HEK293 (cell line): ENCODE results near the gene POT1.

ENCODE experiments used
- CTCF ChIA-PET: fragments of 350-600 bp; formaldehyde crosslinking; extraction: SDS; loops from one replicate; lab custom pipeline; 2021; ENCODE audit warnings: antibody characterized with exemption; lab: Yijun Ruan, JAX
- POLR2A ChIA-PET: fragments of 300-600 bp; formaldehyde crosslinking; extraction: SDS; loops from one replicate; lab custom pipeline; 2020; ENCODE audit warnings: antibody characterized with exemption, inconsistent platforms; lab: Yijun Ruan, JAX
- H3K27ac ChIP-seq: fragments of 200-500 bp; sonication (Bioruptor generic); 2 replicates; pipeline ENCODE4 v1.5.1; 2014; ENCODE audit warnings: low read depth, low read length, control low read depth, inconsistent platforms; ENCODE audit errors: extremely low read depth
- H3K36me3 ChIP-seq, 2 experiments: fragments of 200-500 bp in 1 of 2; sonication (Bioruptor generic) in 1 of 2; 1 replicate in 1 of 2; 2 replicates in 1 of 2; pipeline ENCODE4 v1.5.1; 2014 to 2017; ENCODE audit warnings: inconsistent platforms in 2 of 2, low read length in 2 of 2; ENCODE audit not compliant: control insufficient read depth in 2 of 2, insufficient read depth in 1 of 2
- H3K4me1 ChIP-seq: fragments of 200-500 bp; sonication (Bioruptor generic); 2 replicates; pipeline ENCODE4 v1.5.1; 2014; ENCODE audit warnings: mild to moderate bottlenecking, low read length, inconsistent platforms; ENCODE audit not compliant: control insufficient read depth, insufficient read depth
- H3K4me3 ChIP-seq: 2 replicates; pipeline ENCODE4 v1.5.1; 2011; ENCODE audit warnings: low read depth, mild to moderate bottlenecking, control low read depth, low read length, moderate library complexity
- H3K9me3 ChIP-seq: fragments of 200-500 bp; sonication (Bioruptor generic); 2 replicates; pipeline ENCODE4 v1.5.1; 2014; ENCODE audit warnings: low read depth, low read length, inconsistent platforms; ENCODE audit not compliant: control insufficient read depth, insufficient read depth
- EGR2 ChIP-seq: fragments of 450-650 bp; formaldehyde crosslinking; IDR thresholded peaks from 2 replicates; pipeline ENCODE4 v1.5.1; 2016; ENCODE audit warnings: low read depth, missing biosample characterization, missing genetic modification characterization
- GLIS1 ChIP-seq: fragments of 450-650 bp; formaldehyde crosslinking; IDR thresholded peaks from 2 replicates; pipeline ENCODE4 v1.5.1; 2016; ENCODE audit warnings: missing biosample characterization, missing genetic modification characterization
- HOXA7 ChIP-seq: sonication (generic); formaldehyde crosslinking; IDR thresholded peaks from 2 replicates; pipeline ENCODE4 v1.8.1; 2022; ENCODE audit warnings: missing genetic modification reagents, borderline replicate concordance
- MYNN ChIP-seq: fragments of 450-650 bp; formaldehyde crosslinking; IDR thresholded peaks from 2 replicates; pipeline ENCODE4 v1.5.1; 2016; ENCODE audit warnings: missing biosample characterization, missing genetic modification characterization, borderline replicate concordance
- TRIM28 ChIP-seq: IDR thresholded peaks from 2 replicates; pipeline ENCODE4 v1.6.1; 2011; ENCODE audit warnings: low read length, control low read depth, borderline replicate concordance
- ZEB2 ChIP-seq: fragments of 450-650 bp; formaldehyde crosslinking; IDR thresholded peaks from 2 replicates; pipeline ENCODE4 v1.5.1; 2016; ENCODE audit warnings: missing biosample characterization, missing genetic modification characterization
- ZFP3 ChIP-seq: fragments of 450-650 bp; formaldehyde crosslinking; IDR thresholded peaks from 2 replicates; pipeline ENCODE4 v1.5.1; 2016; ENCODE audit warnings: low read depth, missing biosample characterization, missing genetic modification characterization
- ZFP41 ChIP-seq: fragments of 450-650 bp; formaldehyde crosslinking; IDR thresholded peaks from 2 replicates; pipeline ENCODE4 v1.5.1; 2016; ENCODE audit warnings: missing biosample characterization, missing genetic modification characterization, borderline replicate concordance
- ZNF132 ChIP-seq: fragments of 450-650 bp; formaldehyde crosslinking; IDR thresholded peaks from 2 replicates; pipeline ENCODE4 v1.5.1; 2017; ENCODE audit warnings: missing biosample characterization, missing genetic modification characterization, borderline replicate concordance
- ZNF157 ChIP-seq: fragments of 450-650 bp; formaldehyde crosslinking; IDR thresholded peaks from 2 replicates; pipeline ENCODE4 v1.5.1; 2016; ENCODE audit warnings: missing biosample characterization, missing genetic modification characterization
- ZNF19 ChIP-seq: fragments of 450-650 bp; formaldehyde crosslinking; IDR thresholded peaks from 2 replicates; pipeline ENCODE4; 2016; ENCODE audit warnings: missing biosample characterization, missing genetic modification characterization, low read depth
- ZNF416 ChIP-seq: fragments of 450-650 bp; formaldehyde crosslinking; IDR thresholded peaks from 2 replicates; pipeline ENCODE4 v1.5.1; 2016; ENCODE audit warnings: missing biosample characterization, missing genetic modification characterization
- ZNF473 ChIP-seq: fragments of 450-650 bp; formaldehyde crosslinking; IDR thresholded peaks from 2 replicates; pipeline ENCODE4 v1.5.1; 2017; ENCODE audit warnings: missing biosample characterization, missing genetic modification characterization
- ZNF571 ChIP-seq: fragments of 450-650 bp; formaldehyde crosslinking; IDR thresholded peaks from 2 replicates; pipeline ENCODE4 v1.5.0; 2017; ENCODE audit warnings: missing biosample characterization, missing genetic modification characterization
- ZNF585B ChIP-seq: fragments of 450-650 bp; formaldehyde crosslinking; IDR thresholded peaks from 2 replicates; pipeline ENCODE4 v1.5.1; 2016; ENCODE audit warnings: missing biosample characterization, missing genetic modification characterization
- TF ChIP-seq, protein P1 (sequence below): fragments of 450-650 bp; formaldehyde crosslinking; IDR thresholded peaks from 2 replicates; pipeline ENCODE4 v1.5.1; 2016; ENCODE audit warnings: missing biosample characterization, missing genetic modification characterization
- TF ChIP-seq, protein P2 (sequence below): IDR thresholded peaks from 2 replicates; pipeline ENCODE4 v1.6.1; 2011; ENCODE audit warnings: mild to moderate bottlenecking, low read depth, low read length, borderline replicate concordance
- TF ChIP-seq, protein P3 (sequence below): fragments of 450-650 bp; formaldehyde crosslinking; IDR thresholded peaks from 2 replicates; pipeline ENCODE4 v1.5.1; 2016; ENCODE audit warnings: missing biosample characterization, missing genetic modification characterization, low read depth
- TF ChIP-seq, protein P4 (sequence below): fragments of 450-650 bp; formaldehyde crosslinking; IDR thresholded peaks from 2 replicates; pipeline ENCODE4 v1.5.1; 2016; ENCODE audit warnings: missing biosample characterization, missing genetic modification characterization
- TF ChIP-seq, protein P5 (sequence below): fragments of 450-650 bp; formaldehyde crosslinking; IDR thresholded peaks from 2 replicates; pipeline ENCODE4 v1.5.1; 2016; ENCODE audit warnings: missing biosample characterization, missing genetic modification characterization

Gene POT1

DNA sequence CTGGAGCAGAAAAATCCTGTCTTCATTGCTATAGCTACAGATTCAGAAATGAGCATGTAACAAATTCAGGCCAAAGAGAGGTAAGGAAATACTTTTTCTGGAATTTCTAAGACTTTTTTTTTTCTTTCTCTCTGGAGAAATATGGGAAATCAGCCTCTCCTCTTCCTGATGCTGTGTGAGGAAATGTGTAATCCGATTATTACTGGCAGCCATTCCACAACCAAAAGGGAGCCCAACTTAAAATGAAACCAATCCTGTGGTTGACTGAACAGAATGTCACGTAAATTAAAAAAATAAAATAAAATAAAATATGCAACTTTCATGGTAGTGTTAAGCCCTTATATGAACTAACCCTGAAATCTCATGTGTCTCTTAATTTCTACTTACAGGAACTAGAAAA is 10.7 kb upstream of the POT1 start (continued):
- TF ChIP-seq, protein P1, sequence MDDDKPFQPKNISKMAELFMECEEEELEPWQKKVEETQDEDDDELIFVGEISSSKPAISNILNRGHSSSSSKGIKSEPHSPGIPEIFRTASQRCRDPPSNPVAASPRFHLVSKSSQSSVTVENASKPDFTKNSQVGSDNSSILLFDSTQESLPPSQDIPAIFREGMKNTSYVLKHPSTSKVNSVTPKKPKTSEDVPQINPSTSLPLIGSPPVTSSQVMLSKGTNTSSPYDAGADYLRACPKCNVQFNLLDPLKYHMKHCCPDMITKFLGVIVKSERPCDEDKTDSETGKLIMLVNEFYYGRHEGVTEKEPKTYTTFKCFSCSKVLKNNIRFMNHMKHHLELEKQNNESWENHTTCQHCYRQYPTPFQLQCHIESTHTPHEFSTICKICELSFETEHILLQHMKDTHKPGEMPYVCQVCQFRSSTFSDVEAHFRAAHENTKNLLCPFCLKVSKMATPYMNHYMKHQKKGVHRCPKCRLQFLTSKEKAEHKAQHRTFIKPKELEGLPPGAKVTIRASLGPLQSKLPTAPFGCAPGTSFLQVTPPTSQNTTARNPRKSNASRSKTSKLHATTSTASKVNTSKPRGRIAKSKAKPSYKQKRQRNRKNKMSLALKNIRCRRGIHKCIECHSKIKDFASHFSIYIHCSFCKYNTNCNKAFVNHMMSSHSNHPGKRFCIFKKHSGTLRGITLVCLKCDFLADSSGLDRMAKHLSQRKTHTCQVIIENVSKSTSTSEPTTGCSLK (tag by site-specific recombination) = no peak
- TF ChIP-seq ZFP41 (tag by site-specific recombination) (no peak), HOXA7 (CRISPR knock-in tag) (no peak), EGR2 (tag by site-specific recombination) (no peak)
- TF ChIP-seq, all 188 proteins: peak for 0

DNA sequence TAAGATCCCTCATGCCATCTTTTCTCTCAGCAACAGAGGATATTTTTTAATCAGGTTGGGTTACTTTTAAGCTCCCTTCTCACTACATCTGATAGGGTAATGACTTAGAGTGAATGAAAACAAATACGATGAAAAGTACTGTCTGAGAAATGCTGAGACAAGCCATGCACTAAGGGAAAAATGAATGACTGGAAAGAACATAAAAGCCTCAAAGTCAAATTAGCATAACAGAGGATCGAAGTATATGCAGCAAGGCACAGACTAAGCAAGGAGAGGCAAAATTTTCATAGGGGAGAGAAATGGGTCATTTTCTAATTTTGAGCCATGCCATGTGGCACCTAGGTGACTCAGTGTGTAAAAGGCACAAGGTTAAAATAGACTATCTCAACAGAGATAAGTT is 8.5 kb upstream of the POT1 start:
- TF ChIP-seq, protein P2, sequence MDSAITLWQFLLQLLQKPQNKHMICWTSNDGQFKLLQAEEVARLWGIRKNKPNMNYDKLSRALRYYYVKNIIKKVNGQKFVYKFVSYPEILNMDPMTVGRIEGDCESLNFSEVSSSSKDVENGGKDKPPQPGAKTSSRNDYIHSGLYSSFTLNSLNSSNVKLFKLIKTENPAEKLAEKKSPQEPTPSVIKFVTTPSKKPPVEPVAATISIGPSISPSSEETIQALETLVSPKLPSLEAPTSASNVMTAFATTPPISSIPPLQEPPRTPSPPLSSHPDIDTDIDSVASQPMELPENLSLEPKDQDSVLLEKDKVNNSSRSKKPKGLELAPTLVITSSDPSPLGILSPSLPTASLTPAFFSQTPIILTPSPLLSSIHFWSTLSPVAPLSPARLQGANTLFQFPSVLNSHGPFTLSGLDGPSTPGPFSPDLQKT = no peak
- TF ChIP-seq ZNF19 (no peak), ZFP3 (no peak)
- Histone ChIP-seq H3K4me1 (no peaks in the 10 kb centered on the region), H3K27ac (no peak overlapping the region), H3K4me3 (no peak overlapping the region), H3K36me3 (no peaks in the 10 kb centered on the region), H3K9me3 (no peaks in the 10 kb centered on the region)
- ChIA-PET POLR2A (no interaction called here), CTCF (interaction anchor here (0.7 kb wide), 1 partner anchor 38 kb away, joined by 4 read pairs; no protein-coding TSS in a partner anchor)

DNA sequence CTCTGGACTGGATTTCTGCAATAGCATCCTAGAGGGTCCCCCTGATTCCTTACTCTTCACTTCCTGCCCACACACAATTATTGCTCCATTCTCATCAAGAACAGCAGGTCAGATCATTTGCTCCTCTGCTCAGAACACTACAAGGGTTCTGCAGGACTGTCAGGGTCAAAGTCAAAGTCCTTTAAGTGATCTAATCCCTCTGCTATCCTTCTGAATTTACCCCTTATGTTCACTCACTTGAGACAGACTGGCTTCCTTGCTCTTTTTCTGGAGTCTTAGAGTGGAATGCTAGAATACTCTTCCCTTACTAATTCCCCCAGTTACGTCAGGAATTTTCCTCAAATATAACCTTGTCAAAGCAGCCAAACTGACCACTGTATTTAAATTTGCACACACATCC is 7.5 kb upstream of the POT1 start:
- H3K36me3 ChIP-seq = no peaks in the 10 kb centered on the region
- ChIA-PET POLR2A (no interaction called here), CTCF (no interaction called here)
- no peak for TF ChIP-seq ZNF416 (tag by site-specific recombination)
- TF ChIP-seq, protein P3, sequence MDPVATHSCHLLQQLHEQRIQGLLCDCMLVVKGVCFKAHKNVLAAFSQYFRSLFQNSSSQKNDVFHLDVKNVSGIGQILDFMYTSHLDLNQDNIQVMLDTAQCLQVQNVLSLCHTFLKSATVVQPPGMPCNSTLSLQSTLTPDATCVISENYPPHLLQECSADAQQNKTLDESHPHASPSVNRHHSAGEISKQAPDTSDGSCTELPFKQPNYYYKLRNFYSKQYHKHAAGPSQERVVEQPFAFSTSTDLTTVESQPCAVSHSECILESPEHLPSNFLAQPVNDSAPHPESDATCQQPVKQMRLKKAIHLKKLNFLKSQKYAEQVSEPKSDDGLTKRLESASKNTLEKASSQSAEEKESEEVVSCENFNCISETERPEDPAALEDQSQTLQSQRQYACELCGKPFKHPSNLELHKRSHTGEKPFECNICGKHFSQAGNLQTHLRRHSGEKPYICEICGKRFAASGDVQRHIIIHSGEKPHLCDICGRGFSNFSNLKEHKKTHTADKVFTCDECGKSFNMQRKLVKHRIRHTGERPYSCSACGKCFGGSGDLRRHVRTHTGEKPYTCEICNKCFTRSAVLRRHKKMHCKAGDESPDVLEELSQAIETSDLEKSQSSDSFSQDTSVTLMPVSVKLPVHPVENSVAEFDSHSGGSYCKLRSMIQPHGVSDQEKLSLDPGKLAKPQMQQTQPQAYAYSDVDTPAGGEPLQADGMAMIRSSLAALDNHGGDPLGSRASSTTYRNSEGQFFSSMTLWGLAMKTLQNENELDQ (tag by site-specific recombination) = no peak
- TF ChIP-seq ZNF157 (tag by site-specific recombination) = no peak
- TF ChIP-seq, protein P4, sequence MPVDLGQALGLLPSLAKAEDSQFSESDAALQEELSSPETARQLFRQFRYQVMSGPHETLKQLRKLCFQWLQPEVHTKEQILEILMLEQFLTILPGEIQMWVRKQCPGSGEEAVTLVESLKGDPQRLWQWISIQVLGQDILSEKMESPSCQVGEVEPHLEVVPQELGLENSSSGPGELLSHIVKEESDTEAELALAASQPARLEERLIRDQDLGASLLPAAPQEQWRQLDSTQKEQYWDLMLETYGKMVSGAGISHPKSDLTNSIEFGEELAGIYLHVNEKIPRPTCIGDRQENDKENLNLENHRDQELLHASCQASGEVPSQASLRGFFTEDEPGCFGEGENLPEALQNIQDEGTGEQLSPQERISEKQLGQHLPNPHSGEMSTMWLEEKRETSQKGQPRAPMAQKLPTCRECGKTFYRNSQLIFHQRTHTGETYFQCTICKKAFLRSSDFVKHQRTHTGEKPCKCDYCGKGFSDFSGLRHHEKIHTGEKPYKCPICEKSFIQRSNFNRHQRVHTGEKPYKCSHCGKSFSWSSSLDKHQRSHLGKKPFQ = no peak
- TF ChIP-seq ZEB2 = no peak
- TF ChIP-seq ZNF132 (tag by site-specific recombination) = no peak
- H3K4me3 ChIP-seq = no peak overlapping the region
- H3K4me1 ChIP-seq = no peaks in the 10 kb centered on the region
- no peaks in the 10 kb centered on the region for H3K9me3 ChIP-seq
- H3K27ac ChIP-seq = no peak overlapping the region

DNA sequence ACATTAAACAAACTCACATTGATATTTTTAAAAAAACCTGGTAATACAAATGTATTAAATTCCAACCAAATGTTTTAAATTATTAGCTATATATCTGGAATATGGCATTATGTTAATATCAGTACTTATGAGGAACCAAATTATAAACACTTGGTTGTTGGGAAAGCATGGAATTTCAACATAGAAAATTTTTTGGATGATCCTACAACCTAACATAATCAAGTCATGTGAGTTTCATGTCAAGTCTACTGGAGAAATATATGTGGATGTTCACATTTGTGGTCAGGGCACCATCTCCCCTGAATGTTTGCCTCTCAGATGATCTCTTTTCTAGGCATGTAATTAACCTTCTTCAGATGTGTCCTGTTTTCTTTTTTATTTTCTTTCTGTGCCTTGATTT is 5.2 kb upstream of the POT1 start:
- POLR2A ChIA-PET = no interaction called here
- H3K9me3 ChIP-seq = no peaks in the 10 kb centered on the region
- H3K27ac ChIP-seq = no peak overlapping the region
- TF ChIP-seq MYNN (tag by site-specific recombination) (no peak), GLIS1 (tag by site-specific recombination) (no peak), ZNF585B (tag by site-specific recombination) (no peak), TRIM28 (no peak), ZNF473 (tag by site-specific recombination) (no peak), ZNF571 (tag by site-specific recombination) (no peak)
- TF ChIP-seq, protein P3 (tag by site-specific recombination) = no peak
- TF ChIP-seq, protein P5, sequence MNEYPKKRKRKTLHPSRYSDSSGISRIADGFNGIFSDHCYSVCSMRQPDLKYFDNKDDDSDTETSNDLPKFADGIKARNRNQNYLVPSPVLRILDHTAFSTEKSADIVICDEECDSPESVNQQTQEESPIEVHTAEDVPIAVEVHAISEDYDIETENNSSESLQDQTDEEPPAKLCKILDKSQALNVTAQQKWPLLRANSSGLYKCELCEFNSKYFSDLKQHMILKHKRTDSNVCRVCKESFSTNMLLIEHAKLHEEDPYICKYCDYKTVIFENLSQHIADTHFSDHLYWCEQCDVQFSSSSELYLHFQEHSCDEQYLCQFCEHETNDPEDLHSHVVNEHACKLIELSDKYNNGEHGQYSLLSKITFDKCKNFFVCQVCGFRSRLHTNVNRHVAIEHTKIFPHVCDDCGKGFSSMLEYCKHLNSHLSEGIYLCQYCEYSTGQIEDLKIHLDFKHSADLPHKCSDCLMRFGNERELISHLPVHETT (tag by site-specific recombination) = no peak

More for the DNA sequence above, 5.2 kb upstream of the POT1 start:
- CTCF ChIA-PET = no interaction called here
- H3K4me3 ChIP-seq = no peak overlapping the region
- no peaks in the 10 kb centered on the region for H3K4me1 ChIP-seq
- no peaks in the 10 kb centered on the region for H3K36me3 ChIP-seq
